ENCODE measurements around the gene ARHGDIG.
A peak's percentile ranks its signal among the peaks of the same experiment; 100 is the strongest.
"Not testable (repeated sequence)": the region's sequence is repeated elsewhere in the genome, so short reads cannot be mapped to it uniquely, and the experiment has no call there.

Gene ARHGDIG

DNA sequence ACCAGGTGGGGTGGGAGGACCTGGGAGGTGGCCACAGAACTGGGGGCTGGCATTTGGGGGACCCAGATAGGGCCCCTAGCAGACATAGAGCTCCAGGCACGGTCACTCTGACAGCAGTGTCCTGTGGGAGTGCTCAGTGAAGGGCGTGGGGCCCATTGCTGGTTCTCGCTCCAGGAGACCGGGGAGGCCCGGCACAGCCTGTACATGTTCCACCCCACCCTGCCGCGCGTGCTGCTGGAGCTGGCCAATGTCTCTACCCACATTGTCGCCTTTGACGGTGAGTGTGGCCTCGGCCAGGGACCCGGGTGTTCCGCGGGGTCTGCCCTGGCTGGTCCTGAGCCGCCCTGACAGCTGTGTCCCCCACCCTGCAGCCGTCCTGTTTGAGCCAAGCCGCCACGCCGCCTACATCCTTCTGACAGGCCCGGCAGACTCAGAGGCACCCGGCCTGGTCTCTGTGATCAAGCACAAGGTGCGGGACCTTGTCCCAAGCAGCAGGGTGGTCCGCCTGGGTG lies 15.9 kb upstream of the ARHGDIG start:
- no peak for DNase-seq

DNA sequence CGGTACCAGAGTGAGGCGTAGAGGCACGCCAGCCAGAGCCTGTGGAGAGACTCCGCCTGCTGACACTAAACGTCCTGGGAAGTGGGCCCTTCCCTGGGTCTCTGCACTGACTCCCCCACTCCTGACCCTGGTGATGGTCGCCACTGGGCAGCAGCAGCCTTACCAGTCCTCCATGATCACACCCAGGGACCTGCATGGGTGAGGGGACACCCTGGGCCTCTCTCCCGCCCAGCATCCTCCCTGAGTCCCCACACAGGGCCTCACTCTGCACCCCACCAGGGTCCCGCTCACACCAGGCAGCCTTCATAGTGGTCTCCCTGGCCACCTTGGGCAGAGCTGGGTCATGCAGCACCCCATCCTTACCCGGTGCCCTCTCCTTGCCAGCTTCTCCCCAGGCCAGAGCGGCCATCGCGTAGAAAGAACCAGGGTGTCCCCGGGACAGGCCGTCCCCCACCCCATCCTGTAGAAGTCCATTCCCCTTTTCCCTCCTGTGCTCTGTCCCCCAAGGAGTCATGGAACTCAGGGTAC lies 15.3 kb upstream of the ARHGDIG start:
- no peak for DNase-seq

DNA sequence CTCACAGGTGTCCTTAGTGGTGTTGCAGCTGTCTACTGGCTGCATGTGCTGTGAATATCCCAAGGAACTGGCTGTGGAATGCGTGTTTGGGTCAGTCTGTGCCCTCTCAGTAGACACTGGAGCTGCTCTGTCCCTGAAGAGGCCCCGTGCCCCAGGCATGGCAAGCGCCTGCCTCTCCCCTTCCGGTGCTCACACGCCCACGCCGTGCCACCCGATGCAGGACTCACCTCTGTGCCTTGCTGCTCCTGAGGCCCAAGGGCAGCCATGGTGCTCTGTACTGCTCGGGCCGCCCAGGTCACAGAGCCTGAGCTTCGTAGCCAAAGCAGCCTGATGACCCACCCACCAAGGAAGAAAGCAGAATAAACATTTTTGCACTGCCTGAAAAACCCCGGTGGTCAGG lies 14.7 kb upstream of the ARHGDIG start:
- no peak for DNase-seq

DNA sequence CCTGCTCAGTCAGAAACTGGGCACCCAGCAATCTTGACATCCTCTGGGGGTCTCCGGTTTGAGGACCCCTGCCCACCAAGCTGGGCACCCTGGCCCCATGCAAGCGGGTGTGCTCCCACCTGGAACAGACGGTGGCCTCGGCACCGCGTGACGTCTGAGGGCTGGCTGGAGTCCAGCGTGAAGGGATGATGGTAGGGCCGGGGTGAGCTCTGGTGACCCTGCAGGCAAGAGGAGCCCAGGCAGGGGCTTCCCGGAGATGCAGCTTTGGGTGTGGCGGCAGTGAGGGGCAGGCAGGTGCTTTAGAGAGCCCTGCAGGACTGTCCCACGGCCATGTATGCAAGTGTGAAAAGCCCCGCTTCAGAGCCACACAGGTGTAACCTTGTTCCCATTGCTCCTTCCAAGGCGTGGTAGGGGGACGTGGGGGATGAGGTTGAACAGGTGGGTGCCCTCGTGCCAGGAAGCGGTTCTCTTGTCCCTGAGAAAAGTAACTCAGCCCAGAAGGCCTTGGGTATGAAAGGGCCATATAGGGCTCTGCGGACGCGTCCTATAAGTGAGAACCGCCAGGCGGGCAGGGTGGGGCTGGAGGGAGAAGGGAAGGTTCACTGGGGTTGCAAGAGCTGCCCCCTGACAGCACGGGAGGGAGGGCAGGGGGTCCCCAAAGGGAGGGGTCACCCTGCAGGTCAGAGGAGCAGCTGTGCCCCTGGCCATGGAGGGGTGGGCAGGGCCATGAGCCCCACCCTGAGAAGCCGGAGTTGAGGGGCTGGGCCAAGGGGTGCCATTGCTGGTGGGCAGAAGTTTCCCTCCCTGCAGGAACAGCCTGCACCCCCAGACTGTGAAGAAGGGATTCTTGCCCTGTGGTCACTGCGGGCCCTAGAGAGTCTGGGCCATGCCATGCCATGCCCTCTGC lies 13.9 kb upstream of the ARHGDIG start:
- no peak for DNase-seq

DNA sequence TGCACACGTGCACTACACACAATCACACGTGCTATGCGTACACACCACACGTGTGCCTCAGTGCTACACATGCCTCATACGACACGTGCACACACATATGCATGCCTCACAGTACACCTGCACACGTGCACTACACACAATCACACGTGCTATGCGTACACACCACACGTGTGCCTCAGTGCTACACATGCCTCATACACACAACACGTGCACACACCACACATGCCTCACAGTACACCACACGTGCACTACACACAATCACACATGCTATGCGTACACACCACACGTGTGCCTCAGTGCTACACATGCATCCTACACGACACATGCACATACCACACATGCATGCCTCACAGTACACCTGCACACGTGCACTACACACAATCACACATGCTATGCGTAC lies 12.8 kb upstream of the ARHGDIG start:
- DNase-seq, result not testable (repeated sequence)

DNA sequence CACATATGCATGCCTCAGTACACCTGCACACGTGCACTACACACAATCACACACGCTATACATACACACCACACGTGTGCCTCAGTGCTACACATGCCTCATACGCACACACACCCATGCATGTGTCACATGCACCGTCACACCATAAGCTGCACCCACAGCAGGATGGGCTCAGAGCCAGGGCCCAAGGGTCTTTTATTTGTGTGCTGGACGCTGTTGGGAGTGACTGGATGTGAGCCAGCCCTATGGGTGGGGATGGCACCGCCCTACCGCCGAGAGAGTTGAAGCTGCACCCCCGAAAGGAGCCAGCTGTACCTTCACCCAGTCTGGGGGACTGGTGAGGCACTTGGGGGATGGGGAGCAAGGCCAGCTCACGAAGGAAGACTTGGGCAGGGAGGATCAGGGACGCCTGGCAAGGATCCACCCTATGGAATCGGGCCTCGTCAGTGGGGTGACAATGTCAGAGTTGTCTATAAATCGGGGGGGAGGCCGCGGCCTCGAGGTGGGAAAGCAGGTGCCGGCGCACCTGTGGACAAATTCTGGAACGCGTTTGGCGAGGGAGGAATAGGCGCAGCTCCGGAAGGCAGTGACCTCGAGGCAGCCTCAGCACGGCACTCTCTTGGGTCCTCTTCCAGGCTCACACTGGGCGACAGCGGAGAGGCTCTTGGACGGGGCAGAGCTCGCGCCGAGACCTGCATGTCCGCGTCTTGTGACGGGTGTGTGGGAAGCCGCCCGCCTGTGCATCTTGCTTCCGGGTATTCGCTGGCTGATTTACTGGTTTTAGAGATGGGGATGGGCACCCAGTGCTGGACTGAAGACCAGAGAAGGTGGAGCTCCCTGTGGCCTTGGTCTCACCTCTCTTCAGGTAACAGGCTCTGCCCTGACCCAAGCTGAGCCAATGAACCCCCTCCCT lies 12.0 kb upstream of the ARHGDIG start:
- peak; percentile 9 for DNase-seq

DNA sequence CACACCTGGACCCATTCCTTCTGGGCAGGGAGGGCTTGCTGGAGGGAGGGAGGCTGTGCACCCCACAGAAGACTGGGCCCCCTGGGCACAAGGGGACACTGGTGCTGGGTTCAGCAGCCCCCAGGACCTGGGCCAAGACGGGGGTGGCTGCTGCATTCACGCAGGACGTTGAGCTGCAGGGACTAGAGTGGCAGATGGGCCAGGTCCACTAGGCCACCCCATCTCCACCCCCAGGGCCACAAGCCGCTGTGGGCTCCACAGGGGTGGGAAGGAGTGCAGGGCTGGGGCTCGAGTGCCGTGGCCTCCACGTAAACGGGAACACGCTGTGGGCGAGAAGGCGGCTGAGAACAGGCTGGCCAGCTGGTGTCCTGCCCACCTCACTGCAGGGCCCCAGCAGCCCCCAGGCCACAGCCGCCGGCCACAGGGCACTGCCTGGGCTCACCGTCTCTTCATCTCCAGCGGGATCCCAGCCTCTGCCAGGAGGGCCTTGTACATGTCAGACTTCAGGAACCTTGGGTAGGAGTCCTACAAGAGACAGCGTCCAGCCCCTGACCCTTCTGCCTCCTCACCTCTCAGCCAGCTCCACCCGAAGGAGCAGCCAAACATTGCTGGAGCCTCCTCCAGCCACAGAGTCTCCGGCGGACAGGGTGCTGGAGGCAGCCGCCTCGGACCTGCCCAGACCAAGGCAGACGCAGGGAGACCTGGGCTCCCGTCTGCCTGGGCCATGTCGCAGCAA lies 11.2 kb upstream of the ARHGDIG start:
- DNase-seq, result no peak

DNA sequence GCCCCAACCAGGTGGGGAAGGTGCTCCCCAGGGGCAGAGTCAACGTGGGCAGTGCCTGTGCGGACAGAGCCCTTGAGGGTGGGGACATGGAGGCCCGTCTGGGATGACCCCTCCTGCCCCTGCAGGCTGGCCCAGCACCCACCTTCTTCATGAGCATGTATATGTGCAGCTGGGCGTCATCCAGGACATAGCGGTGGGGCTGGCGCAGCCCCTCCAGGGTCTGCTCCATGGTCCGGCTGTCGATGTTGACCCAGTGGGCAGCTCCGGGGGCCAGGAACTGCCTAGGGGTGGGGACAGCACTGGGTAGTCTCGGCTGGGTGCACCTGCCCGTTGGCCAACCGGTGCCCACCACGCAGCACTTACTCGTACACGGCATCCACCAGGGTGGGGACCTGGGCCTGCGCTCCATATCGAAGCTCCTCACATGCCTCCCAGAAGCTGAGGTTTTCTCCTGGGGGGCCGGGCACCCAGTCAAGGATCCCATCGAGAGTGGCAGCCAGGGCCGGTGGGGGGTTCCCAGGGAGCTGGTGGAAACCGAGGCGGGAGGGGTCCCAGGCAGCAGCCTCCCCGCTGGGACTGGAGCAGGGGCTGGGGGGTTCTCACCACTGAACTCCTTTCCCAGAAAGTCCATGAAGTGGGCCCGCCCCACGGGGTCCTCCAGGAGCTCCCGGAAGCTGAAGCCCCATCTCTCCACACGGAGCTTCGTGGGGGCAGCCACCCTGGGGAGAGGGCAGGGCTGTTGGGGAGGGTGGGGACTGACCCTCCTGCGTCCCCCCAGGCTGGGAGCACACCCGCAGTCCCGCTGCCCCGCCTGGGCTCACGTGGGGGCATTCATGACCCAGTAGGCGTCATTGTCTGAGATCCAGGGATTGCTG lies 9.8 kb upstream of the ARHGDIG start:
- no peak for DNase-seq

DNA sequence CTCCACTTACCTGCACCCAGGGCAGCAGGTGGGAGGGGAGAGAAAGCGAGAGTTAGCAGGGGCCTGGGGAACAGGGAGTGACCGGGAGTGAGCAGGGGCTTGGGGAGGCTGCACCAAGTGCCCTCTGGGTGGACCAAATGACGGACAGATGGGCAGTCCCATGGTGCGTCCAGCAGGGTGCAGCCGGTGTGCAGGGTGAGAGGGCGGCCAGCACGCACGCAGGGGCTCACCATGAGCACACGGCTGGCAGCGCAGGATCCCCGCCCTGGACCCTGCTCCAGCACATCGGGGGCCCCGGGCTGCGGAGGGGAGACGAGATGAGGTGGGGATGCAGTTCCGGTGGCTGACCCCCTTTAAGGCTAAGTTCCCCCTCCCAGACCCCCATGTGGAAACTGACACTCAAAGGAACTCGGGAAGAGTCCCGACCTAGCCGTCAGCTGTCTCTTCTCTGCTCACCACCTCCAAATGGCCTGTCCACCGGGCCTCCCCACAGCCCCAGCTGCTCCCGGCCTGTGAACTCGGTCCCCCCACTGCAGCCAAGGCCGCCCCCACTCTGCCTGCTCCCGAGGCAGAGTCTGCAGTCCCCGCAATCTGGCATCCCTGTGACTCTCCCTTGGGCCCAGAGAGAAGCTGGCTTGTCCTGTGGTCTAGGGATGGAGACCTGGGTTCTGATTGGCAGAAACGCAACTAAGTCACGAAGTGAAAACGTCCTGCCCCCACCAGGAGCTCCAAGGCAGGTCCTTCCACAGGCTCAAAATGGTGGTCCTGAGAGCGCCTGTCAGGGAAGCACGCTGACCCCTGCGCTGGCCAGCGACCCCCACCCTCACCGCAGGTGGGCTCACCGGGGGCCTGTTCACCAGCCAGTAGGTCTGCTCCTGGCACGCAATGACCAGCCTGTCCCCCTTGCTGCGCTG lies 7.5 kb upstream of the ARHGDIG start:
- DNase-seq, result no peak

DNA sequence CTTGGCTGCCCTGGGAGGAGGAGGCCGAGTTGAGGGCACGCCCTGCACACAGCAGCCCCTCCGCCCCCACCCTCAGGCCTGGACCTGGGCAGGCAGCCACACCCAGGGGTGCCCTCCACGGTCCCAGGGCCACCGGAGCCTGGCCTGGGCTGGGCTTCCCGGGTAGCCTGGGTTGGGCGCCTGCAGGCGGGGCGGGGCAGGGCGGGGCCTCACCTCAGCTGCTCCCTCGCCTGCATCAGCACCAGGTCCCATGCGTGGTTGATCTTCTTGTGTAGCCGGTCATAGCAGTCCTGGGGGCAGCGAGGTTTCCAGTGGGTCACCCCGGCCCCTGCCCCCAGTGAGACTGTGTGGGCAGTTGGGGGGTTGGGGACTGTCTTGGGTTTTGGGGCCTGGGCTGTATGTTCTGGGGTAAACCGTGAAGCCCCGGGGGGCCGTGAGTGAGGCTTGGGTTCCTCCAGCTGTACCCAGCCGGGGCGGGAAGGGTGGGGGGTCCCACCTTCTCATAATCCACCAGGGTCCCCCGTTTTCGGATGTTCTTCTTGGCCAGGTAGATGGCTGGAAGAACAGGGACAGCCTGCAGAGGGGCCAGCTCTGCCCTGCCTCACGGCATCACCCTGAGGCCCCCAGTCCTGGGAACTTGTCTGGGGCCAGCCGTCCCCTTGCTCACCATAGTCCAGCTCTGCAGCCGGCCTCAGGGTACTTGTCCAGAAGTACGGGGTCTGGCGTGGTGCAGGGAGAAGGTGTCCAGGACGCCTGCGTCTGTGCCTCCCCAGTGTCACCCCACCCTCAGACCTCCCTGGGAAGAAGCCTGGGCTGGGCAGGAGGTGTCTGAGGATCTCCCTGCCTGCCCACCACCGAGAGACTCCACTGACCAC lies 6.6 kb upstream of the ARHGDIG start:
- DNase-seq, result no peak

DNA sequence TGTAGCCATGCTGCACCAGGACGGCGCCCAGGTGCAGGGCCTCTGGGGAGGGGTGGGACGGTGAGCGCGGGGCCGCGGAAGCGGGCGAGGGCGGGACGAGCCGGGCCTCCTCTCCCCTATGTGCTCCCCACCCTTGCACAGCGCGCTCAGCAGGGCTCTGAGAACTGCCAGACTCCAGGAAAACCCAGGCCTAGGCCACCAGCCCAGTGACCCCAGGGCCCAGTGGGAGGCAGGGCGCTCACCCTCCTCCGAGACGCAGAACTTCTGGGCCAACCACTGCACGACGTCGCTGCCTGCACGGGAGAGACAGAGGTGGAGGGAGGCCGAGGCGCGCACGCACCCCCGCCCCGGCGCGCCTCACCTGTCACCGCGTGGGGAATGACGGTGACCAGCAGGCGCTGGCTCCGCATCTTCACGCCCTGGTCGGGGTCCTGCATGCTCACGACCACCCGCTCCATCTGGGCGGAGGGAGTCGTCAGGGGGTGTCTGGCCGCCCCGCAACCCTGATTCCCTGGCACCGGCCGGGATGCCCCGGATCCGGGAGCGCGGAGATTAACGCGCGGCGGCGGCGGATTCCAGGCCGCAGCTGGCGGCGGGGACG lies 5.2 kb upstream of the ARHGDIG start:
- no peak for DNase-seq

DNA sequence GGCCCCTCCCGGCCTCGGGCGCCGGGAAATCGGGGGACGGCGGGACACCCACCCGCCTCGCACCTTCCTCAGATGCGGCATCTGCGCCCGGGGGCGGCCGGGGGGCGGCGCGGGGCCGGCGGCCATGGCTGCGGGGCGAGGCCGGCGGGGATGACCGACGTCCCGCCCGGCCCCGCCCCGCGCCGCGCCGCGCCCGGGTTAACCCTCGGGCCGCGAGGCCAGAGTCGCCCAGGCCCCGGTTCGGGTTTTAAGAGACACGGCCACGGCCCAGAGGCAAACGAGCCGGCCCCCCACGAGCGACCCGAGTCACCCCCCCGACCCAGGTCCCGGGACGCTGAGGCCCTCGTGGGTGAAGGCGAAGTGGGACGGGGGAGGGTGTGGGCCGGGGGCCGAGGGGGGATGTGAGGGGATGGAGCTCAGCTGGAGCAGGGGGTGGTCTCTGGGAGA lies 4.6 kb upstream of the ARHGDIG start, which contains the start of gene RGS11:
RGS11 (minus strand) TSS at position 159 of the 447 bp plus-strand sequence; CDS start at position 126, 33 bp downstream.
- no peak for DNase-seq

DNA sequence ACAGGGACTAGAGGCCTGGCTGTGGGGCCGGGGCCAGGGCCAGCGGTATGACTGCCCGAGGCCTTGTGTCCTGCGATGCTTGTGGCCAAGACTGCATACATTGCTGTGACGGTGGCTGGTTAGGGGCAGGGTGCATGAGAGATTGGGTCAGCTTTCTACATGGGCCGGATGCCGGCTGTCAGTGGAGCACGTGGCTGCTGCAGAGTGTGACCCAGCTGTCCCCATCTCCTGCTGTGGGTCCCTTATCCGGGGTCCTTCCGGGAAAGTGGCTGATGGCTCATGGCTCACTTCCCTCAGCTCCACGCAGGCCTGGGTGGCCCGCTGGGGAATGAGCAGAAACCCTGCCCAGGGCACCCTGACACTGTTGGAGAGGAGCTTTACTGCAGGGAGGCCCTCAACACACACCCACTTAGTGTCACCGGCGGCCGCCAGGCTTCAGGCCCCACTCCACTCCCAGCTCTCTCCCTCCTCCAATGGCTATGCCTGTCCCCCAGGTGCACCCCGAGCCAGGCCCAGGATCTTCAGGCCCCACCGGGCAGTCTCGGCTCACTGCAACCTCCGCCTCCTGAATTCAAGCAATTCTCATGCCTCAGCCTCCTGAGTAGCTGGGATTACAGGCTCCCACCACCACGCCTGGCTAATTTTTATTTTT lies 3.8 kb upstream of the ARHGDIG start:
- DNase-seq, result no peak

DNA sequence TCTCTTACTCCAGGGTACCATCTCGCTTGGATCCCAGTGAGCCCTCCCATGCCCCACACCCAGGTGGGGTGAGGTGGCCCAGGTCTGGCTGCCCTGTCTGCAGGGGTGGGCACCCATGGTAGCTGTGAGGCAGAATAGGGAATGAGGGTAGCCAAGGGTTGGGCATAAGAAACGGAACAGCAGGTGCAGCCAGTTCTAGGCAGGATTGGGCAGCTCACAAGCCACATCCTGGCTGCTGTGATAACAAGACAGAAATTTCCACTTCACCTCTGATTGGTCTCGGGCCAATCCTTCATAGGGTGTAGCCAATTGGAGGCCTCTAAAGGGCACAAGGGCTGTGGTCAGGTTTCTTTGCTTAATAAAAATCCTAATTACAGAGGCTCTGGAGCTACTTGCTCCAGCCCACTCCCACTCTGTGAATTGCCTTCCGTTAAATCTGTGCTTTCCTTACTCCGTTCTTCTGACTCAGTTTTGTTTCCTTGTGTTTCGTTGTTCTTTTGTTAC lies 1.5 kb upstream of the ARHGDIG start:
- DNase-seq, result peak; percentile 59

DNA sequence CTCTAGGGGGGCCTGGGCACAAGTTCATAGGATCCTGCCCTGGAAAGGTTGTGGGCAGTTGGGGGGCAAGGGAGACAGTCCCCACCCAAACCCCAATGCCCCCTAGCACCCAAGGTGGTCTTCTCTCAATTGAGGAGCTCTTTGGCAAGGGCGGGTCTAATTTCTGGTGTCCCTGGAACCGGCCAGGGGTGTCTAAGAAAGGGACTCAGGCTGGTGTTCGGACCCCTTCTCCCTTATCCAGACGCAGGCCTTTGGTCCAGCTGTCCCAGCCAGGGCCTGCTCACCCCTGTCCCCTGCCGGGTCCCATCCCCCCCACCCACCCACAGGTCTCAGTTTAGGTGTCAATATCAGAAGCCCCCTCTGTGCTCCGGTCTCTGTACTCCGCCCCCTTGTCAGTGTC lies 860 bp upstream of the ARHGDIG start:
- no peak for DNase-seq

DNA sequence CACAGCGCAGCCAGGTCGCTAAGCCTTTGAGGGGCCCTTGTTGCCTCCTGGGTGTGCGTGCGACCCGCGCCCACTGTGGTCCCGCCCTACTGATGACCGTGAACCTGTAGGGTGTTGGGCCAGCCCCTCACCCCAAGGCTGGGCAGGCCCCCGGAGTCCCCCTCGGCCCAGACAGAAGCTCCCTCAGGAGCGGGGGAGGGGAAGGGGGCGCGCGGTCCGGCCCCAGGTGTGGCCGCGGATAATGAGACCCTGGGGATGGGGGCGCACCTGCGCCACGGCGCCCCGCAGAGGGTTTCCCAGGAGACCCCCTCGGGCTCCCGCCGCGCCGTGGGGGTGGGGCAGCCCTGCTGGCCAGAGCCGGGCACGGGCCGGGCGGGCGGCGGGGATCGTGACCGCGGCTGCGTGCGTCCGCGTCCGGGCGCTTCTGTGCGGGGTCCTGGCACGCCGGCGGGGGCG lies 358 bp upstream of the ARHGDIG start:
- no peak for DNase-seq

DNA sequence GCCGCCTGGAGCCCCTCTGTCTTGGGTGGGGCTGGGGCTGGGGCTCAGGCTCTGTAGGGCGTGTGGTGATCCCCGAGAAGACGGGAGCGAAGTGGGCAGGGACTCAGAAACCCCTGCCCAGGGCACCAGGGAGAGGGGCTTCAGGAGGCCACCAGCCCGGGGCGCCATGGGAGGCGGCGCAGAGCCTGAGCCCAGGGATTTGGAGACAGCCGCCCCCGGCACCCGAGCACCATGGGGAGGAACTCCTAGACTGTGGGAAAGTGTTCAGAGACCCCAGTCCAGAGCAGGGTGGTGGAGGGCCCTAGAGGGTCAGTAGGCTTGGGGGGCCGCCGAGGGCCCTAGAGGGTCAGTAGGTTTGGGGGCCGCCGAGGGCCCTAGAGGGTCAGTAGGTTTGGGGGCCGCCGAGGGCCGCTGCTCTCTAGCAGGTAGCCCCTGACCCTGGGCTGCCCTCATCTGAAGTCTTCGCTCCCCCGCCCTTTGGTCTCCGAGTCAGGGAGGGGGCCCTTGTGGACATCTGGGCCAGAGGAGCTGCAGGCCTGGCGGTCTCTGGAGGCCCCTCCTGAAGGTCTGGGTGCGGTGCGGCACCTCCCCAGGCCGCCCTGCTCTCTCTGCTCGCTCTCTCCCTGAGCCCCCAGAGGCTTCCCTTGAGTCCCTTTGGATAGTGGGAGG lies 734 bp downstream of the ARHGDIG start:
- no peak for DNase-seq

All from NCI-H1092 (cell line).